DMS 273 (cell line): Measurements from ENCODE around the gene ZFYVE21.

Experiments used
- DNase-seq: peaks from one replicate; lab custom pipeline; 2025; ENCODE audit not compliant: unreplicated experiment; lab: John Stamatoyannopoulos, UW

ZFYVE21 gene

DNA sequence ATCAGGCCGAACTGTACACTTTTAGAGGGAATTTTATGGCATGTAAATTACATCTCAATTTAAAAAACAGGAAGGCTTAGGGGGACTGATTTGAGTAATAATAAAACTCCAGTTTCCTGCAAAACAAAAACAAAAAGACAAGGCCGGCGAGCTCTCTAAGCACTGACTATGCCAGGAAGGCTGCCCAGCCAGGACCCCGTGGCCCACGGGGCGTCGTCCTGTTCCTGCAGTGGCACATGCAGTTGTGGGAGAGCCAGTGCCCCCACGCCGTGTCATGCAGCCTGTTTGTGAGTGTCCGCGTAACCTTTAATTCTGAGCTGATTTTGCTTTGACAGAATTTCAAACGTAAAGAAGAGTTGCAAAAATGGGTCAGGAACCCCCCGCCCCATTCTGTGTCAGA, 10.9 kb upstream of the ZFYVE21 start:
- DNase-seq, result no peak

DNA sequence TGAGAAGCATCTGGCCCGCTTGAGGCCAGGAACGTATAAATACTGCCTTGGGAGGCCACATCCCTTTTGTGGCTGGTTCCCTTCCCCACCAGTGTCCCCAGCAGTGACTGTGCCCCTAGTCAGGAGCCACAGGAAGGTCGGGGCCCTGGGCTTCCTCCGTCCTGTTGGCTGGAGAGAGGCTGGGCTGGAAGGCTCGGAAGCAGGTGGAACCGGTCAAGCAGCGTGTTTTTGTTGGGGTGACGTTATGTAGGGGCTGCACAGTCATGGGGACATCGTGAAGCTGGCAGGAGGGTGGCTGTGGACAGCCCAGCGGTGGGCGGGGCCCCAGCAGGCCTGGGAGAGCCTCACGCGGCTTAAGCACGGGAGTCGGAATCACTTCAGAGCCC, 10.5 kb upstream of the ZFYVE21 start:
- no peak for DNase-seq

DNA sequence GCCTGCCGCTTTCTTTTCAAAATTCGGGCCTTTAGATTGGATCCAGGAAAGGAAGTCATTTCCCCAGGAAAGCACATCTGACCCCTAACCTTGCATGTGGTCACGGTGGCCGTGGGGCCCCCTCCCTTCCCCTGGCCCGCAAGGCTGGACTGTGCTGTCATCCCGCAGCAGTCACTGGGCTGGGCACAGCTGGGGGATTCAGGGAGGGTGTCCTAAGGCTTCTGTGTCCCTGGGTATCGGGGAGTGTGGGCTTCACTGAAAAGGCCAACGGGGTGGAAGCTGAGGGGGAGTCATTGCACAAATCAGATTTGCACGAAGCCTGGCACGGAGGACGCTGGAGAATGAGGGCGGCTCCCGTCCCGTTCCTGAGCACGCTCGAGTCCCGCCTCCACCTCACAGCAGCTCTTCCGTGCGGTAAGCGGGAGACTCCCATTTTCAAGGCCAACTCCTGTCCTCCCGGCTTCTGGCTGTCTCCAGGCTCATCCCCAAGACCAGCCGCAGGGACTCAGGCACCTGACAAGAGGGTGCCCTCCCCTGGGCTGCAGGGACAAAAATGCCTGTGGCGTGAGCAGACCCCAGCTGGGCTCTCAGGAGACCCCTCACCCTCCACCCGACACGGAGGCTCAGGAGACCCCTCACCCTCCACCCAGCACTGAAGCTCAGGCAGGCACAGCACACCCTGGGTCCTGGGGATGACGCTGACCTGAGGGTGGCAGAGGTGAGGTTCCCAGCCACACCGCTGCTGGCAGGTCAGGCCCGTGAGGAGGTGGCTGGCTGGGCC, 9.9 kb upstream of the ZFYVE21 start:
- no peak for DNase-seq

DNA sequence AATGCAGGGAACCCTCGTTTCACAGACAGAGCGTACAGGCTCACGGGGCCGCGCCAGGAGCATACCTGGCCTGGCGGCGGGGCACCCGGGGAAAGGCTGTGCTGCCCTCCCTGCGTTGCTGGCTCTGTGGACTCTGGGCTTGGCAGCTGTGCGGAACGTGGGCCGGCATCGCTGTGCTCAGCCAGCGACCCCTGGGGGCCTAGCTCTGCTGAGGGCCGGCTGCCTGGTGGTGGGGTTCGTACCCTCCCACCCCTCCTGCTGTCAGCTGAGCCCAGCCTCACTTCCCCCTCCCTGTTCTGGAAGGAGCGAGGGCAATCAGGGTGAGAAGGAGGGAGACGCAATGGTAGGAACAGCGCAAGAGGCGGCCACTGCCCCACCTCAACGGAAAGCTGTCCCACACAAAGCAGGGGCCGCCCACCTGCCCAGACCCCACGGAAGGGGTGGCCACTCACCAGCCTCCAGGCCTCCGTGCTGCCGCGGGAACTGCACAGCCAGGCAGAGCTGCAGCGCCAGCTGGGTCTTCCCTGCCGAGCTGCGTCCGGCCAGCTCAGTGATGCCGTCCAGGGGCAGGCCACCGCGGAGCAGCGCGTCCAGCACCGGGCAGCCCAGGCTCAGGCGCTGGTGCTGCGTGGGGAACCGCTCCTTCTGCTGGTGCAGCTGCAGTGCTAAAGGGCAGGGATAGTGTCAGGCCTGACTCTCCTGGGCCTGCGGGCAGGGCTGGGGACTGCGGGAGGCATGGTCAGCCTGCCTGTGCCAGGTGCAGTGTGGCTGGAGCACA, 8.9 kb upstream of the ZFYVE21 start:
- no peak for DNase-seq

DNA sequence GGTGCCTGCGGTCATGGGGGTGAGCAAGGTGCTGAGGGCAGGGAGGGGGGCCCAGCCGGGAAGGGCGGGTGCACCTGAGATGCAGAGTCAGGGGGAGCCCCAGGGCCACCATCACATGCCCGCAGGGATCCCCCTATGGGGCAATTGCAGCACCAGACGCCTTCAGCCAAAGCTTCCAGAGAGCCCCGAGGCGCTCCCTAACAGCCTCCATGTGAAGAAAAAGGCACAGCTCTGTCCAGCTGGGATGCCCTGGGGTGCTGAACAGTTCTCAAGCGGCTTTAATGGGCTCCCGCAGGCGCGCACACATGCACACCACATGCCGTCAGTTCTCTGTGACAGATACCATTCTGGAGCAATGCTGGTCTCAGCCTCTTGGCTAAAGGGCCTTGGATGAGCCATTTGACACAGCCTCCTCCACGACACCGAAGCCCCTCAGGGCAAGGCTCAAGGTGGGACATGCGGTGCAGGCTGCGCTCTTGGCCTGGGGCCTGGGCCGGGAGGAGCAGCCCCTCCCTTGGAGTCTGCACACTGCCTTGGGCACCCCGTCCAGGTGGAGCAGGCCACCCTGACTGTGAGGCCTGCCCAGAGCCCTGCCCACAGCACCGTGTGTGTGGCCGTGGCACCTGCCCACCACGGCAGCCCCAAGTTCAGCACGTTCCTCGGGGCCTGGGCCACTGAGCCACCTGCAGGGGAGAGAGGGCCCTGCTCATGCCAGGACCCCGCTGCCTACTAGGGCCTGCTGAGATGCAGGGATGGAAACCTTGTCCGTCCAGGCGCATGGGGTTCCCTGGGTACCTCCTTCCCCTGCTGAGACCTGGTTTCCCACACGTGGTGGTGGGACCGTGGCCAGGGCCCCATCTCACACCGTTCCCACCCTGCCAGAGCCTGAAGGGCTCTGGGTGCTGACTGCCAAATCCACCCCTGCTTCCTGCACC, 8.0 kb upstream of the ZFYVE21 start:
- DNase-seq, result no peak

DNA sequence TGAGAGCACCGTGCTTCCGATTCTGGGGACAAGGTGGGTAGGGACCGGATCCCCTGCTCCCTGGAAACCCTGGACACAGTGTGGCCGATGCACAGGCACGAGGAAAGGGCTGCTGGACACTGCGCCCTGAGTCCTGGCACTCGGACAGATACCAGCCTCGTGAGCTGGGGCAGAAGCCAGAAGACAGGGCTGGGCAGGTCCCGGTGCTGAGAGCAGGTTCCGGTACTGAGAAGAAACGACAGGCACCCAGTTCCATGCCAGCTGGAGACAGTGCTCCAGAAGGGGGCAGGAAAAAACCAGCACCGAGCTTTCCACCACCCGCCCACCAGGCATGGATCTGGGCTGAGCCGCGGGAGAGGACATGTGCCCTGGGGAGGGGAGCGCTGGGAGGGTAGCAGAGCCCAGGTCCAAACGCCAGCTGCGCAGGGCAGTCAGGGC, 6.8 kb upstream of the ZFYVE21 start:
- DNase-seq, result no peak

DNA sequence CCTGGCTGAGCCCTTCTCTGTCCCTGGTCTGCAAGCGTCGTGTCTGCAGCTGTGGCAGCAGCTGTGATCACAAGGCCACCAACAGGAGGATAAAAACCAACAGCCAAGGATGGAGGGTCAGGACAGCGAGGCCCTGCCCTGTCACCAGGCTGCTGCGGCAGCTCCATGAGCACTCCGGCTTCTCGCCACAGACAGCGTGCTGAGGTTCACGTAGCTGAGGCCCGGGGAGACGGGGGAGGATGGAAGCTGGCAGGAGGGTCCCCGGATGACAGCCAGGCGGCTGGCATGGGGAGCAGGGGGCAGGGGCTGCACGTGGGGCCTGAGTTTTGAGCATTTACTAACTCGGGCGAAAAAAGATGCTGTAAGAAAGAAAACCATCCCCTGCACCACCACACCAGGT, 5.8 kb upstream of the ZFYVE21 start:
- no peak for DNase-seq

DNA sequence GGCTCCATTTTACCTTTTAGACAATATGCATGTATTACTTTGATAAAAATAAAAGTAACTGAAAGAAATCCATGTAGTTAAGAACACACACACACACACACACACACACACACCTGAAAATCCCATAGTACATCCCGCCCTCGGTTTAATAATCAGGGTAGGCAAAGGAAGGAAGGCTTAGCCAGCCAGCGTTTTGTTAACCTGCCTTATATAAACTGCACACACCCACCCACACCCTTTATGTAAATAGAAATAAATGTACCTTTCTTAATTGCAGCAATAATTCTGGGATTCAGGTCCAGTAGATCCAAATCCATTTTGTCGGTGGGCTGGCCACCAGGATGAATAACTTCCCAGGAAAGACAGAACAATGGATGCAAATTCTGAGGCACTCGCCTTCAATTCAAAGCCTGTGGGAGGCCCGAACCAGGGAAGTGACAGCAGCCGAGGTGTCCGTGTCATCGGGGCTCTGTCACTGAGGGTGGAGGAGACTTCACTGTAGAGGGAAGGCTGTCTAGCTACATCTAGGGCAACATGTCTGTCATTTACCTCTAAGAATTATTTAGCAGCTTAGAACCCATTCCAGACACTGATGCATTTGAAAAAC, 4.7 kb upstream of the ZFYVE21 start:
- no peak for DNase-seq

DNA sequence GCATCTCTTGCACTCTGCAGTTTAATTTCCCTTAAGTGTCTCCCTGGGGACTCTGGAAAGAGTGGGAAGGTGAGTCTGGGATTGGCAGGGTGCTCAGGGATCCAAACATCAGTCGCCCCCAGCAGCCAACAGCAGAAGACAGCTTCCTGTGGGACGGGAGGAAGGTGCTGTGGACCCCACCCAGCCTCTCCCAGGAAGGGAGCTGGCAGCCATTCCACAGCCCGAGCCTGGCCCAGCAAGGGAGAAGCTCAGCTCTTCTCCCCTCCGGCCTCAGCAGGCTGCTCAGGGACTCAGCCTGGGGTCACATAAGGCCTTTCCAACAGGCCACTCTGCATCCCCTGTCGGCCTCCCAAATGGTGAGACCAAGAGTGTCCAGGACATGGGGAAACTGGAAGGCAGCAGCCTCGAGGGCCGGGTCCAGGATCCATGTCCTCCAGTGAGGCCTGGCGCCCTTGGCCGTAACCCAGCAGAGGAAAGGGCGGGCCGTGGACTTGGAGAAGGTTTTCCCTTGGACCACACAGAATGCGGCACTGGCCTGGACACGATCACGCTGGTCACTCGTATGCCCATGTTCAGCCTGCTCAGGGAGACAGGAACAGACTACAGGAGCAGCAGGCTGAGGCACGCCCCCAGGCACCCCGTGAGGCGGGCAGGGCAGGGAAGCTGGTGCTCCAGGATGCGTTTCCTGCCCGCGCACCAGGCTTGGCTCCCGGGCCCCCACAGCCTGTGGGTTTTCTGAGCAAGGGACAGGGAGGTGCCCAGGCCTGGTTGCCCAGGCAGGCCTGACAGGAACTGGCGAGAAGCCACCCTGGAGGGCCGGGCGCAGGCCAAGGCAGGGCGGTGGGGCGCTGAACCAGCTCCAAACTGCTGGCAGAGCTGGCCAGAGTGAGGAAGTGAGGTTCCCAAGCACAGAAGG, 3.8 kb upstream of the ZFYVE21 start:
- peak; percentile 48 for DNase-seq

DNA sequence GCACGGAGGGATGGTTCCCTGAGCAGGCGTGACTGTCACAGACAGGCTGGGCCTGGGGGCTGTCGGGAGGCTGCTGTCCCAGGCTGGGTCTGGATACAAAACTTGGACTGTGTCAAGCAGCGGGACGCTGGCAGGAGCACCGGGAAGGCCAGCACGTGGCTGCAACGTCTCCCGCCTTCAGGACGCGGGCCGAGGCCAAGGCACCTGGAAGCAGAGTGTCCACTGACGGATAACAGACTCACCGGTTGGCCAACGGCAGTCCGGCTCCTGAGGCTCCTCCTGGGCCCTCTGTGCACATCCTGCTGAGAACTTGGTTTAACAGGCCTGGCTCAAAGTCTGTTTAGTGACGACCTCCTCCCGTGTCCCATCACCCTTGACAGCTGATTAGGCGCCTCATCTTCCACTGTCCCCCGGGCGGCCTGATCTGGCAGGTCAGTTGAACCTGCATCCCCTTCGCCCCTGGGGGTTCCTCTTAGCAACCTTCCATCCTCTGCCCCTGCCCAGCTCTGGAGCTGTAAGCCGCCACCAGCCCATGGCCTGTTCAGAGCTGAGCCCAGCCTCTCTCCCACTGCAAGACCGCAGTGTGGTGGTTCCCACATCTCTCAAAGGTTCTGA, 2.9 kb upstream of the ZFYVE21 start:
- DNase-seq, result peak; percentile 41

DNA sequence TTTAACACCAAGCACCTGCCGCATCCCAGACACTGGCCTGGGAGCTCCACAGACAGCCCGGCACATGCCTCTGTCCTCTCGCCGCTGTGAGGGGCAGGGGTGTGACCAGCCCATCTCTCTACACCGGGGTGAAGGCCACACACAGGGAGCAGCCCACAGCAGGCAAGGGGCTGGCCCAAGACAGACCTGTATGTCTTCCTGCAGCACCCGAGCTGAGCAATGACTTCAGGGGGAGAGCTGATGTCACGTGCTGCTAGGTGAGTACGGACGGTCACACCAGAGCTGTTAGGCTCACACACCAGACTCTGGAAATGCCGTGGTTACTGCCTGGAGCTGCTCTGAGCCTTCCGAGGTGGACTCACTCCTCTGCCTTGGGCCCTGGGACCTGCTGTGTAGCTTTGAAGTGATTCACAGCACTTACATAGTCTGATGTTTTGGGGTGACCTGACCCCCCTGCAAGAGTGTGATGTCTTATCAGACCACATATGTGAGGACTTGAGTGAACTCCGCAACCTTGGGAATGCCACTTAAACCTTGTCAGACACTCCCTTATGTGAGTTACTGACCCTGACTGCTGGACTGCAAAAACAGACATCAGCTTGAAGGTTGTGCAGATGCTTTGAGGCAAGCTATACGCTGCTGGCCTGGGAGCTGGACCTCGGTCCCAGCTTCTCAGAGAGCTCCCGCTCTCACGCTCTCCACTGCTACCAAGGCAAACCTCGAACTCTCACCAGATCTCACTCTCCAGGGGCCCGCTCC, 2.1 kb upstream of the ZFYVE21 start:
- DNase-seq, result peak; percentile 47

DNA sequence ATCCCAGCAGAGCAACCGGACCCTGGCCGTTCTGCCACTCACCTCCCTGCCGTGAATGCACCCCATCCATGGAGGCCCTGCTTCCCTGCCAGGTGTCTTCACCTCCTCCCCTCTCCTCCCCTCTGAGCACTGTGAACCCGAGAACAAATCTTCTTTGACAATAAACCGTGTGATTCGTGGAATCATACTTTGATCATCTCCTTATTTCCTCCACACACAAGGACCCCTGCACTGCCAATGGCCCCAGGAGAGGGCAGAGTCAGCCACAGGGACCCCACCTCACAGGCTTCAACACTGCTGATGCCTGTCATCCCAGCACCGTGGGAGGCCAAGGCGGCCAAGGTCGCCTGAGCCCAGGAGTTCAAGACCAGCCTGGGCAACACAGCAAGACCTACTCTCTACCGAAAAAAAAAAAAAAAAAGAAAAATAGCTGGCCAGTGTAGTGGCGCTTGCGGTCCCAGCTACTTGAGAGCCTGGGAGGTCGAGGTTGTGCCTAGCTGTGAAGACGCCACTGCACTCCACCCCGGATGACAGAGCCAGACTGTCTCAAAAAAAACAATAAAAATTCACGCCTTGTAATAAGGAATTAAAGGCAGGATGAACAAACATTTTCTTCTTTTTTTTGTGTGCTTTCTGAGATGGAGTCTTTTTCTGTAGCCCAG, 1.4 kb upstream of the ZFYVE21 start:
- DNase-seq, result no peak

DNA sequence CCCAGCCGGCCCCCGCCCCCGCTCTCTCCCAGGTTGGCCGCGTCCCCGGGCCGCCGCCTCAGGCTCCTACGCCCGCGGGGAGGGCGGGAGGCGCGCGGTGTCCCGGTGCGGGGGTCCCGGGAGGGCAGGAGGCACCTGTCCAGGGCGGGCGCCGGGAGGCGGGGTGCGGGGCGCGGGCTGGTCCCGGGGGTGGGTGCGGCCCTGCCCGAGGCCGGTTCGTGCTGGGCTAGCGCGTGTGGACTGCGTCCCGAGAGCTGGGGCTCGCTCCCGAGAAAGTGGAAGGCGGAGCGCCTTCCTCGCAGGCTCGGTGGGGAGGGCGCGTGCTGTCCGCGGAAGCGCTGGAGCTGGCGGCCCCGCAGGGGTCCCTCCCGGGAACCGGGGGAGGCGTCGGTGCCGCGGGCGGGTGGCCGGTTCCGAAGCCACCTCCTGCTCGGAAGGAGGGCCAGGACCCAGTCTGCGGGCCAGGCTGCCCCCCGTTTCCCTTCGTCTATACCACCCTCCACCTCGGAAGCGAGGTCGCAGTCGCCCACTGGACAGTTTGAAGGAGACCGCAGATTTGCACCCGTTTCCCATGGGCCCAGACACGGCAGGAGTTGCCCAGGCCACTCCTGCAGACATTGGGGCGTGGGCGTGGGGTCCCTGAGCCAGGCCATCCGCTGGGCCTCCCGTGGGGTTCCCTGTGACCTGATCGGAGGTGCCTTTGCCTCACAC, 636 bp downstream of the ZFYVE21 start:
- peak; percentile 60 for DNase-seq

DNA sequence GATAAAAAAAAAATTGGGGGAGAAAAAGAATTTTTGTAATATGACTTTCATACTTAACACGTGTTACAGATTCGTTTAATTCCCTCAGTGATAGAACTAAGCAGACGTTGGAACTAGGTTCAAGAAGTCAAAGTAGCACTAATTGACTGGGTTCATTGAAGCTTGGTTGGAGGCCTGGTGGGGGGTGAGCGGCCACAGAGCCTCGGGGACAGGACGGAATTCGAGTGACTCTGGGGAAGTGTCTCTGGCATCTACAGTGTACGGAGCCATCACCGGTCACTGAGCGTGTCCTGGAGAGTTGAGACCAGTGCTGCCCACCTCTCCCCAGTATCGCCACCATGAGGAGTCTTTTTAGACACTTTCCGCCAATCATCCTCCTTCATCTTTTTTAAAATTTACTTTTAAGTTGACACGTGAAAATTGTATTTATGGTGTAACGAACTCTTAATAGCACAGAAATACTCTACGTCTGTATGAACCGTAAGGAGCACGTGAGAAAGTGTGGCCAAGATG, 1.3 kb downstream of the ZFYVE21 start:
- DNase-seq, result no peak

DNA sequence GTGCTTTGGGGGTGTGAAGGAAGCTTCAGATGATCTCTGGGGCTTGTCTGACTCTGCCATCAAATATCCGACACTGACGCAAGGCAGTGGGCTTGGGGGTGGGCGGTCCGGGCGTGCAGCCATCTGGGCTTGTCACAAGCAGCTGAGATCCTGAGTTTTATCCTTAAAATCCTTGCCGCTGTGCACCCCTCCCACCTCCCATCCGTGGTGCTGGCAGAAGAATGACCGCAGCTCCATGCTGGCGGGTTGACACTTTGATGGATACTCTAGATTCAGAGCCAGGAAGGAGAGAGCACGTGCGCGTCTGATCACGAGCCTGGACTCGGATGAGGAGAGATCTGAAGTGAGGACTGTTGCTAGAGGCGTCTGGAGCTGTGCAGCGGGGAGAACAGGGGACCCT, 3.0 kb downstream of the ZFYVE21 start:
- DNase-seq, result no peak

DNA sequence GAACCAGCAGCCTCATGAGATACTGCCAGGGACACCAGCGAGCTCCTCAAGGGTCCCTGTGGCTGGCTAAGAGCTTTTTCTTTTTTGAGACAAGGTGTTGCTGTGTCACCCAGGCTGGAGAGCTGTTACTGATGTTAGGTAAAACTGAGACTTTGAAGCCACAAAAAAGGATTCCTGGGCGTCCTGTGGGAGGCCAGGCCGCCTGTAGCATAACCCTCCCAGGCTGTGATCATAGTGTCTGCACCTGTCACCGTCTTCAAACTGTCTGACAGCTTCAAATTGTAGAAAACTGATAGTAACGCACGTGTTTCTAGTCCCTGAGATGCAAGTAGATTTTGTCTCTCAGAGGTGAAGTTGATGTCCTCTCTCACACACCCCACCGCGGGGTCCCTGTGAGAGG, 4.1 kb downstream of the ZFYVE21 start:
- DNase-seq, result no peak

DNA sequence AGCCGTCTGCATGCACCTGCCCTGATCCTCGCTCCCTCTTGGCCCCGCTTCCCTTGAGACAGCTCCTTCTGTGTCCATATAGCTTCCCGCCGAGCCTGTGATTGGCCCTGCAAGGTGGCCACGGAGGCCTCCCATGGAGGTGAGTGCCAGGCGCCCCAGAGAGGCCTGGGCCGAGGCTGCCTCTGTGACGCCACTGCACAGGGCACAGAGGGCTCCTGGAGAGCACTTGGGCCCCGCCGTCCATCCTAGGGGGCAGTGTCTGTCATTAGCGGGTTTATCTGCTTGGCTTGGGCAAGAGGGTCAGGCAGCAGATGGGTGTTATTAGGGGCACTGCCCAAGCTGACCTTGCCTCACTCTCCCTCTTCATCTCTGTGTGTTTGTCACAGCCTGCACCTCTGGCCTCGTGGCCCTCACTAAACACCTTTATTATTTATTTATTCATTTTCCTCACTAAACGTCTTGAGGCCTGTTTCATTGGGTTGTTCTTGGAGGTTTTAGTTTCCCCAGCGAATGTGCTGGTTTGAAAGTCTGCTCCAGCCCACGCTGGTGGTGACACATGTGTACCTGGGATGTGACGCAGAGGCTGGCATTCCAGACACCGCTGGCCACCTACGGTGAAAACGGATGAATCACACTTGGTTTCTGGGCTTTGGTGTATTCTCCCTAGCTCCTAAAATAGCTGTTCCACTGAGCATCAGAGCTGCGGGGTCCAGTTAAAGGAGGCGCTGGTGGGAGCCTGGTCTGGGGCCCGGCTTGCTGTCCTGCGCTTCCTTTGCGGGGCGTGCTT, 5.9 kb downstream of the ZFYVE21 start:
- DNase-seq, result no peak
